ENCODE measurements around the gene KLF9.

Gene KLF9

DNA sequence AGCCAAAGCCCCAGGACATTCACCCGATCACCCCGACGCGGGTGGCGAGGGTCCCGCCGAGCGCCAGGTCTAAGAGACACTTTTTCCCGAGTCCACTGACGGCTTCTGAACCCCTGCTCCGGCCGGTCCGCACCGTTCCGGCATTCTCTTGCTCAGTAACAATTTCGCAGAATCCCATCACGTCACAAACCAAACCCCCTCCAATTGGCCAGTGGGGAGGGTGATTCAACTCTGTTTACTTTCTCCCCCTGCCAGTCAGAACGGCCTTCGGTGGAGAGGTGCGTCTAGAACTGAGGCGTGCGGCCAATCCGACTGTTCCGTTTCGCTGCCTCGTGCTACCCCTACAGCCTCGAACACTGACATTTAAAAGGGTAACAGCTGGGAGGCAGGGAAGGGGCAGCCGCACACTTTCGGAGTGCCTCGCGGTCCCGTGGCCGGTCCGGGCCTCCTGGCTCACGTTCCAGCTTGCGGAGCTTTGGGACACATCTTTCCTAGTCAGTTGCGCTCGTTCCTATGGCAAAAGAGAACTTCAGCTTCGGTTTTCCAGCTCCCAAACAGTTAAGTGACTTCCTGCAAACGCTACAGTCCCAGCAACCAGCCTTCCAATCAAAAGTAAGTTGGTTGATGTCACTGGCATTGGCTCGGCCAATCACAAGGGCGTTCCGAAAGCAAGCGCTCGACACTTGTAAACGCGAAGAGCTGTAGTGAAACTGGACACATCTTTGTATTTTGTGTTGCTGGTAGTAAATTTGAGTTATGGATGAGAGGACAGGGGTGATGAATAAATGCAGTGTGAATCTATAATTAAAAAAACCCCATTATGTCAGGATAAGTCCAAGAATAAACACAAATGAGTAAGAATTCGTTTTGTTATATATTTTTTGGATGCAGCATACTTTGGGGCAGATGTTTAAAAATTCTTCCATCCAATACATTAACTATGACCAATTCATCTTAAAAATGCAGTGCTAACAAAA is at the start of gene KLF9 (continued):
- TF ChIP-seq PRDM4 (tag by site-specific recombination; IDR thresholded peaks at IDR 0.05) (peak; percentile 11; the same call in 1 of the 2 replicates), ZNF311 (tag by site-specific recombination; IDR thresholded peaks at IDR 0.05; ENCODE audit: borderline replicate concordance) (no peak), ZFP3 (tag by site-specific recombination; IDR thresholded peaks at IDR 0.05; ENCODE audit: low read depth) (no peak), ATF2 (tag by site-specific recombination; IDR thresholded peaks at IDR 0.05; ENCODE audit: low read depth) (peak; percentile 75; the same call in 1 of the 2 replicates), ZNF629 (tag by site-specific recombination; IDR thresholded peaks at IDR 0.05) (peak; percentile 97), ZNF133 (tag by site-specific recombination; IDR thresholded peaks at IDR 0.05) (no peak), ZNF621 (tag by site-specific recombination; IDR thresholded peaks at IDR 0.05) (no peak), ZNF677 (tag by site-specific recombination; IDR thresholded peaks at IDR 0.05) (no peak), ZNF529 (tag by site-specific recombination; IDR thresholded peaks at IDR 0.05; ENCODE audit: insufficient replicate concordance) (no peak), ZNF174 (tag by site-specific recombination; IDR thresholded peaks at IDR 0.05) (no peak), ZNF76 (tag by site-specific recombination; IDR thresholded peaks at IDR 0.05; ENCODE audit: borderline replicate concordance, low read depth) (peak; percentile 44; the same call in 1 of the 2 replicates), ZNF292 (tag by site-specific recombination; IDR thresholded peaks at IDR 0.05; ENCODE audit: borderline replicate concordance, low read depth) (no peak), ZNF157 (tag by site-specific recombination; IDR thresholded peaks at IDR 0.05) (no peak), TCF7L2 (IDR thresholded peaks at IDR 0.05; ENCODE audit: borderline replicate concordance, low read depth, low read length) (no peak), ZNF544 (tag by site-specific recombination; IDR thresholded peaks at IDR 0.05) (no peak), KLF16 (tag by site-specific recombination; IDR thresholded peaks at IDR 0.05) (0 out of 2 replicates have a peak, but pooled peaks have one; percentile 44), ZNF530 (tag by site-specific recombination; IDR thresholded peaks at IDR 0.05; ENCODE audit: low read depth) (no peak), ZNF654 (tag by site-specific recombination; IDR thresholded peaks at IDR 0.05; ENCODE audit: low read depth) (no peak), ZNF223 (tag by site-specific recombination; IDR thresholded peaks at IDR 0.05) (no peak), ZNF221 (tag by site-specific recombination; IDR thresholded peaks at IDR 0.05; ENCODE audit: borderline replicate concordance) (no peak), SCRT2 (tag by site-specific recombination; IDR thresholded peaks at IDR 0.05) (no peak; the same call in 1 of the 2 replicates), SP7 (tag by site-specific recombination; IDR thresholded peaks at IDR 0.05) (0 out of 2 replicates have a peak, but pooled peaks have one; percentile 56), ZNF114 (tag by site-specific recombination; IDR thresholded peaks at IDR 0.05) (no peak), ZNF211 (tag by site-specific recombination; IDR thresholded peaks at IDR 0.05; ENCODE audit: low read depth) (no peak), ZNF561 (tag by site-specific recombination; IDR thresholded peaks at IDR 0.05; ENCODE audit: borderline replicate concordance) (no peak), ZBTB8A (tag by site-specific recombination; IDR thresholded peaks at IDR 0.05) (peak; percentile 58; the same call in 1 of the 2 replicates), INSM2 (tag by site-specific recombination; IDR thresholded peaks at IDR 0.05) (no peak; the same call in 1 of the 2 replicates), ZNF510 (tag by site-specific recombination; IDR thresholded peaks at IDR 0.05; ENCODE audit: insufficient replicate concordance) (no peak), ZNF777 (tag by site-specific recombination; IDR thresholded peaks at IDR 0.05; ENCODE audit: borderline replicate concordance) (no peak; the same call in 1 of the 2 replicates), ZNF560 (tag by site-specific recombination; IDR thresholded peaks at IDR 0.05; ENCODE audit: borderline replicate concordance) (no peak)
- TF ChIP-seq, protein P1, sequence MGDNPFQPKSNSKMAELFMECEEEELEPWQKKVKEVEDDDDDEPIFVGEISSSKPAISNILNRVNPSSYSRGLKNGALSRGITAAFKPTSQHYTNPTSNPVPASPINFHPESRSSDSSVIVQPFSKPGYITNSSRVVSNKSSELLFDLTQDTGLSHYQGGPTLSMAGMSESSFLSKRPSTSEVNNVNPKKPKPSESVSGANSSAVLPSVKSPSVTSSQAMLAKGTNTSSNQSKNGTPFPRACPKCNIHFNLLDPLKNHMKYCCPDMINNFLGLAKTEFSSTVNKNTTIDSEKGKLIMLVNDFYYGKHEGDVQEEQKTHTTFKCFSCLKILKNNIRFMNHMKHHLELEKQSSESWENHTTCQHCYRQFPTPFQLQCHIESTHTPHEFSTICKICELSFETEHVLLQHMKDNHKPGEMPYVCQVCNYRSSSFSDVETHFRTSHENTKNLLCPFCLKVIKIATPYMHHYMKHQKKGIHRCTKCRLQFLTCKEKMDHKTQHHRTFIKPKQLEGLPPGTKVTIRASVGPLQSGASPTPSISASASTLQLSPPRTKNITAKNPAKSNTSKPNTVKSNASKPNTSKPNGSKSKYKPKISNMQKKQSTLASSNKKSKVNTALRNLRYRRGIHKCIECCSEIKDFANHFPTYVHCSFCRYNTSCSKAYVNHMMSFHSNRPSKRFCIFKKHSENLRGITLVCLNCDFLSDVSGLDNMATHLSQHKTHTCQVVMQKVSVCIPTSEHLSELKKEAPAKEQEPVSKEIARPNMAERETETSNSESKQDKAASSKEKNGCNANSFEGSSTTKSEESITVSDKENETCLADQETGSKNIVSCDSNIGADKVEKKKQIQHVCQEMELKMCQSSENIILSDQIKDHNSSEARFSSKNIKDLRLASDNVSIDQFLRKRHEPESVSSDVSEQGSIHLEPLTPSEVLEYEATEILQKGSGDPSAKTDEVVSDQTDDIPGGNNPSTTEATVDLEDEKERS (tag by site-specific recombination; IDR thresholded peaks at IDR 0.05) = no peak

All from HEK293 (cell line).